Neural cell (in vitro differentiated cells): Measurements from ENCODE around the gene CCDC88C. TPM values are rescaled to one million over a fixed set of nuclear protein-coding genes. Genes with fewer than 3 reads are reported as not detected.
"Not testable (repeated sequence)": the region's sequence is repeated elsewhere in the genome, so short reads cannot be mapped to it uniquely, and the experiment has no call there.

Experiments used
- H2AFZ ChIP-seq: fragments of 200-600, 300-800 bp; sonication (generic), shearing (Covaris generic); 2 replicates; pipeline ENCODE4 v1.6.0; 2014; ENCODE audit warnings: low read depth, mild to moderate bottlenecking, antibody characterized with exemption, low read length, moderate library complexity
- H3F3A ChIP-seq: fragments of 200-600 bp; shearing (Covaris generic); 2 replicates; pipeline ENCODE4 v1.6.1; 2016; ENCODE audit warnings: mild to moderate bottlenecking, moderate library complexity, mixed read lengths, antibody characterized with exemption, low read length; ENCODE audit not compliant: insufficient read depth, poor library complexity, severe bottlenecking
- H3K27ac ChIP-seq: fragments of 200-600, 300-800 bp; sonication (generic), shearing (Covaris generic); 2 replicates; pipeline ENCODE4 v1.5.1; 2014; ENCODE audit warnings: mild to moderate bottlenecking, low read length, moderate library complexity
- H3K27me3 ChIP-seq: fragments of 300-800, 200-600 bp; sonication (generic), shearing (Covaris generic); 2 replicates; pipeline ENCODE4 v1.6.0; 2014; ENCODE audit warnings: mild to moderate bottlenecking, low read depth, low read length, moderate library complexity; ENCODE audit not compliant: insufficient read depth
- H3K36me3 ChIP-seq: fragments of 300-800, 200-600 bp; sonication (generic), shearing (Covaris generic); 2 replicates; pipeline ENCODE4 v1.5.1; 2014; ENCODE audit warnings: mild to moderate bottlenecking, antibody characterized with exemption, low read length, moderate library complexity; ENCODE audit not compliant: insufficient read depth
- H3K4me2 ChIP-seq: fragments of 300-800, 200-600 bp; sonication (generic), shearing (Covaris generic); 2 replicates; pipeline ENCODE4 v1.6.0; 2014; ENCODE audit warnings: mild to moderate bottlenecking, low read length
- H3K4me3 ChIP-seq: fragments of 300-800, 200-600 bp; sonication (generic), shearing (Covaris generic); 2 replicates; pipeline ENCODE4 v1.5.1; 2014; ENCODE audit warnings: mild to moderate bottlenecking, low read length, moderate library complexity
- H3K79me2 ChIP-seq: fragments of 200-600 bp; shearing (Covaris generic); replicated peaks from 2 replicates; pipeline ENCODE4 v1.6.0; 2014; ENCODE audit warnings: mild to moderate bottlenecking, low read length, moderate library complexity; ENCODE audit not compliant: insufficient read depth
- H3K9ac ChIP-seq: fragments of 300-800, 200-600 bp; sonication (generic), shearing (Covaris generic); 2 replicates; pipeline ENCODE4 v1.6.1; 2016; ENCODE audit warnings: mild to moderate bottlenecking, low read length, mixed read lengths
- H3K9me2 ChIP-seq: fragments of 200-600 bp; shearing (Covaris generic); 2 replicates; pipeline ENCODE4 v1.6.1; 2016; ENCODE audit warnings: mild to moderate bottlenecking, low read length, mixed read lengths; ENCODE audit not compliant: insufficient read depth
- H3K9me3 ChIP-seq: fragments of 200-600, 300-800 bp; sonication (generic), shearing (Covaris generic); 2 replicates; pipeline ENCODE4 v1.6.1; 2016; ENCODE audit warnings: mild to moderate bottlenecking, mixed run types, low read length, moderate library complexity, mixed read lengths
- H4K20me1 ChIP-seq: fragments of 200-600 bp; shearing (Covaris generic); 2 replicates; pipeline ENCODE4 v1.6.1; 2016; ENCODE audit warnings: mild to moderate bottlenecking, mixed run types; ENCODE audit not compliant: insufficient read depth
- CTCF ChIP-seq: fragments of 450-650 bp; IDR thresholded peaks from 2 replicates; pipeline ENCODE4 v1.5.1; 2014; ENCODE audit warnings: antibody characterized with exemption, mild to moderate bottlenecking, moderate library complexity; ENCODE audit not compliant: poor library complexity, severe bottlenecking
- EP300 ChIP-seq: fragments of 450-650 bp; conservative IDR thresholded peaks from 2 replicates; pipeline ENCODE4 v1.6.1; 2014; ENCODE audit warnings: antibody characterized with exemption, mild to moderate bottlenecking, moderate library complexity; ENCODE audit not compliant: poor library complexity, severe bottlenecking
- EZH2 ChIP-seq: fragments of 200-600, 300-800 bp; shearing (Covaris generic), sonication (generic); IDR thresholded peaks from 2 replicates; pipeline ENCODE4 v1.6.1; 2014; ENCODE audit warnings: antibody characterized with exemption, low read length, borderline replicate concordance, mild to moderate bottlenecking; ENCODE audit not compliant: insufficient read depth, poor library complexity, severe bottlenecking
- MXI1 ChIP-seq: fragments of 450-650 bp; conservative IDR thresholded peaks from 2 replicates; pipeline ENCODE4 v1.6.1; 2014; ENCODE audit warnings: antibody characterized with exemption, mild to moderate bottlenecking; ENCODE audit not compliant: poor library complexity, severe bottlenecking
- POLR2AphosphoS5 ChIP-seq: IDR thresholded peaks from 2 replicates; pipeline ENCODE4 v1.6.1; 2012
- RAD21 ChIP-seq: fragments of 450-650 bp; conservative IDR thresholded peaks from 2 replicates; pipeline ENCODE4 v1.6.1; 2014; ENCODE audit warnings: antibody characterized with exemption, mild to moderate bottlenecking, moderate library complexity
- REST ChIP-seq: IDR thresholded peaks from 2 replicates; pipeline ENCODE4 v1.6.1; 2012; ENCODE audit warnings: borderline replicate concordance
- SMC3 ChIP-seq: fragments of 450-650 bp; conservative IDR thresholded peaks from 2 replicates; pipeline ENCODE4 v1.6.1; 2014; ENCODE audit warnings: antibody characterized with exemption, mild to moderate bottlenecking, moderate library complexity; ENCODE audit not compliant: poor library complexity
- TAF1 ChIP-seq: IDR thresholded peaks from 2 replicates; pipeline ENCODE4 v1.6.1; 2012; ENCODE audit warnings: low read depth
- polyA plus RNA-seq: library from polyadenylated mRNA; depleted of rRNA; stranded (reverse); fragments of >200 nt; gene quantifications from 2 replicates; pipeline ENCODE4 v1.2.3, GENCODE V29; 2014

CCDC88C gene
- polyA plus RNA-seq, 1 donor from 2014 or later: 20.1 TPM

DNA sequence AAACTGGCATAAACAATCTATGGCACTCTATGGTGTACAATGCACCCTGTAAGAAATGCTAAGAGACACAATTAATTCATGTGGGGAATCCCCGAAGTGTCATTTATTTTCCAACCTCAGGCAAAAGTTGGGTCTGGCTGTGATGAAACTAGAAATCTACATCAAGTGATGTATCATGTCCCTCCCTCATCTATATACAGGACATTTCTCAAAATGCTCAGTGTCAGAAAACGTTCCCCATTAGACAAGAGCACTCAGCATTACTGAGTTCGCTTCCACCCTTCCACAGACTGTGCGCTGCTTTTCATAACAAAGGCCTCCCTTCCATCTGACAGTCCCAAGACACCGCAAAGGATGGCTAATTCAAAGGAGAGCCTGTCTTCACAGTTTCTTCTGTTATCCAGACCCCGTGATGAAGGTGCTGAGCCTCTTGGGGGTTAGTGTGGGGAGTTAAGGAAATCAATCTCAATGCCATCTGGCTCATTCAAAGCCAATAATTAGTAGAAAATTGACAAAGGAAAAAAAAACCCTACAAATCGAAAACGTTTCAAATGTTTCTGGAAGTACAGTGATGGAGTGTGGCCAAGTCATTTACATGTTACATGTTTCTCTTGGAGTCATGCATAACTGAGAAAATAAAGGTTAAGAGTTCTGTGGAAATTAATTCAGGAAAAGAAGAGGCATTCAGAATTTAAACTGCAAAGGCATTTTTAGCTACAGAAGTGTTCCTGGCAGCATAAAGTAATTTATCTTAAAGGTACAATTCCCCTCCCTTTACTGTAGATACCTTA, 7.5 kb downstream of the CCDC88C start:
- H3K4me3 ChIP-seq: peak overlapping the region; percentile 45
- H3K27ac ChIP-seq: peak overlapping the region; percentile 74
- TF ChIP-seq EP300 (peak; percentile 83), EZH2 (no peak), REST (peak; percentile 18), POLR2AphosphoS5 (peak; percentile 63), SMC3 (no peak), MXI1 (no peak), TAF1 (no peak), RAD21 (no peak), CTCF (no peak)
- peaks cover 67% of the 10 kb centered on the region for H3K79me2 ChIP-seq
- no peak overlapping the region for H2AFZ ChIP-seq
- no peaks in the 10 kb centered on the region for H3K27me3 ChIP-seq
- no peaks in the 10 kb centered on the region for H3K9me2 ChIP-seq
- H3K36me3 ChIP-seq: no peaks in the 10 kb centered on the region
- no peaks in the 10 kb centered on the region for H4K20me1 ChIP-seq
- peak overlapping the region; percentile 44 for H3K4me2 ChIP-seq
- no peaks in the 10 kb centered on the region for H3K9me3 ChIP-seq
- no peaks in the 10 kb centered on the region for H3F3A ChIP-seq
- H3K9ac ChIP-seq: peak overlapping the region; percentile 38

GRCh38 chr14:91409240-91409639, 8.4 kb downstream of the CCDC88C start:
- not testable (repeated sequence) for H4K20me1 ChIP-seq, H3K9me2 ChIP-seq, H3K27me3 ChIP-seq, H3K4me3 ChIP-seq, H2AFZ ChIP-seq, H3F3A ChIP-seq, H3K9me3 ChIP-seq, H3K36me3 ChIP-seq, H3K9ac ChIP-seq, H3K4me2 ChIP-seq
- Histone ChIP-seq H3K79me2 (peaks cover 64% of the 10 kb centered on the region), H3K27ac (peak overlapping the region; percentile 74)
